22Rv1 (cell line): ENCODE measurements around the gene RWDD3.
A peak's percentile ranks its signal among the peaks of the same experiment; 100 is the strongest.

Source experiments
- H3K27ac ChIP-seq: fragments of 450-650 bp; 2 replicates; pipeline ENCODE4 v1.5.1; 2017
- ZFX ChIP-seq: fragments of 450-650 bp; IDR thresholded peaks from 2 replicates; pipeline ENCODE4 v1.6.1; 2017; ENCODE audit warnings: antibody characterized with exemption, borderline replicate concordance
- TF ChIP-seq, protein P1 (sequence below): fragments of 450-650 bp; IDR thresholded peaks from 2 replicates; pipeline ENCODE4 v1.5.1; 2017; ENCODE audit warnings: mild to moderate bottlenecking

The RWDD3 gene, protein sequence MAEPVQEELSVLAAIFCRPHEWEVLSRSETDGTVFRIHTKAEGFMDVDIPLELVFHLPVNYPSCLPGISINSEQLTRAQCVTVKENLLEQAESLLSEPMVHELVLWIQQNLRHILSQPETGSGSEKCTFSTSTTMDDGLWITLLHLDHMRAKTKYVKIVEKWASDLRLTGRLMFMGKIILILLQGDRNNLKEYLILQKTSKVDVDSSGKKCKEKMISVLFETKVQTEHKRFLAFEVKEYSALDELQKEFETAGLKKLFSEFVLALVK

DNA sequence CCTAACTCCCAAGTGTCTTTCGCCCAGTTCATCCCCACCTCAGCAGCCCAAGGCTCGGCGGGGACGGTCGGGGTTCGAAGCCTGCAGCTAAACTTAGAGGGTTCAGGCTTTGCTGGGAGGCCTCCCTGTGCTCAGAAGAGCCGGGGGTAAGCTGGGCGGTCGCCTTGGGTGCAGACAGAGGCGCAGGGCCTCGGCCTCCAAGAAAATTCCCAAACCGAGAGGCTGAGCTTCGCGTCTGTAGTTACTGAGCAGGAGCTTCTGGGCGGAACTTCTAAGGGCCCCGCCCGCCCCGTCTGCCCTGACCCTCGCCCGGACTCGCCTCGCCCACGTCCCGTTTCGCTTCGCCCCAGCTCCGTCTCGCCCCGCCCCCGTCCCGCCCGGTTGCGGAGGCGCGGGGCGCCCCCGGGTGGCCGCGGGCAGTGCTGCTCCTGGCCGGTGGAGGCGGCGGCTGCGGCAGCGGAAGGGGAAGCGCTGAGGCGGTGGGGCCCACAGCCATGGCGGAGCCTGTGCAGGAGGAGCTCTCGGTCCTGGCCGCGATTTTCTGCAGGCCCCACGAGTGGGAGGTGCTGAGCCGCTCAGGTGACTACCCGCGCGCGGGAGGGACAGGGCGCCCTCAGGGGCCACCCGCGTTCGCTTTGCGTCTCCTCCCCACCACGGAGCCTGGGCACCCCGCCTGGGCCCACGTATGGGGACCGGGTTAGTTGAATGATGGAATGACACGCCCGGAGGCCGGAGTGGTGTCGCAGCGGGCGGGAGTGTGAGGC, at the start of gene RWDD3:
Gene RWDD3, plus strand, starts transcription at position 474 of the 764 bp plus-strand sequence. Its CDS starts 21 bp downstream, at position 495.
- TF ChIP-seq ZFX = no peak
- TF ChIP-seq, protein P1, sequence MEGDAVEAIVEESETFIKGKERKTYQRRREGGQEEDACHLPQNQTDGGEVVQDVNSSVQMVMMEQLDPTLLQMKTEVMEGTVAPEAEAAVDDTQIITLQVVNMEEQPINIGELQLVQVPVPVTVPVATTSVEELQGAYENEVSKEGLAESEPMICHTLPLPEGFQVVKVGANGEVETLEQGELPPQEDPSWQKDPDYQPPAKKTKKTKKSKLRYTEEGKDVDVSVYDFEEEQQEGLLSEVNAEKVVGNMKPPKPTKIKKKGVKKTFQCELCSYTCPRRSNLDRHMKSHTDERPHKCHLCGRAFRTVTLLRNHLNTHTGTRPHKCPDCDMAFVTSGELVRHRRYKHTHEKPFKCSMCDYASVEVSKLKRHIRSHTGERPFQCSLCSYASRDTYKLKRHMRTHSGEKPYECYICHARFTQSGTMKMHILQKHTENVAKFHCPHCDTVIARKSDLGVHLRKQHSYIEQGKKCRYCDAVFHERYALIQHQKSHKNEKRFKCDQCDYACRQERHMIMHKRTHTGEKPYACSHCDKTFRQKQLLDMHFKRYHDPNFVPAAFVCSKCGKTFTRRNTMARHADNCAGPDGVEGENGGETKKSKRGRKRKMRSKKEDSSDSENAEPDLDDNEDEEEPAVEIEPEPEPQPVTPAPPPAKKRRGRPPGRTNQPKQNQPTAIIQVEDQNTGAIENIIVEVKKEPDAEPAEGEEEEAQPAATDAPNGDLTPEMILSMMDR = peak; percentile 98
- peak within 1 kb of the TSS; percentile 52 for H3K27ac ChIP-seq

DNA sequence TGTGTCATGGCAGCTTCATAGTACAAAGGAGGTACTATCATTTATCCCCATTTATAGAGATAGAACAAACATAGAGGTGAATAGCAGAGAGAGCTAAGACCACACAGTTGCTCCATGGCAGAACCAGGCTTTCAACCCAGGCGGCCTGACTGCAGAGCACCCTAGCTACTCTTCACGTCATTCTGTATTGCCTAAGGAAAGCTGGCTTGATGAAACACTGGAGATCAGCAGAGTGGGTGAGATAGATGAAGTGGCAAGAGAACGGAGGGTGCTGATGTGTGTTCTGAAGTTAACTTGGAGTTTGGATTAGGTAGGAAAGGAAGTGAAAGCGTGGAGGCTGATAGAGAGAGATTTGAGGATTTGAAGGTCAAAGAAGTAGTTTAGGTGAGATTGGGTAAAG, 47.9 kb upstream of the RWDD3 start:
- no peak overlapping the region for H3K27ac ChIP-seq
- TF ChIP-seq, protein P1 = no peak
- no peak for TF ChIP-seq ZFX

DNA sequence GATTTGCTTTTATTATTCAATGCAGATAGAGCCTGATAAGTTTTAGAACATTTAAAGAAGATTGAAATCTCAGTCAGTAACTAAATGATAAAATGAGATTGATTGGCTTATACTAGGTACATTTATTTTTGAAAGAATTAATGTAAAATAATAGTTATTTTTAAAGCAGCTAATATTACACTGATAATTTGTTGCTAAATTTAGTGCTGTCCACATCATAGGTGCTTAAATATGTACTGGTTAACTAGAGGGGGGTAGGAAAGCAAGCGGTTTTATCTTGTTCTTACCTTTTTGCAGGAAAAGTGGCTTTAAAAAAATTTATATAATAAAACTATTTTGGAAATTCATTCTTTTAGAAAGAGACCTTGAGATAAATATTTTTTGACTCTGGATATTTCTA, 40.4 kb upstream of the RWDD3 start:
- TF ChIP-seq, protein P1 = no peak
- TF ChIP-seq ZFX = no peak
- no peak overlapping the region for H3K27ac ChIP-seq

DNA sequence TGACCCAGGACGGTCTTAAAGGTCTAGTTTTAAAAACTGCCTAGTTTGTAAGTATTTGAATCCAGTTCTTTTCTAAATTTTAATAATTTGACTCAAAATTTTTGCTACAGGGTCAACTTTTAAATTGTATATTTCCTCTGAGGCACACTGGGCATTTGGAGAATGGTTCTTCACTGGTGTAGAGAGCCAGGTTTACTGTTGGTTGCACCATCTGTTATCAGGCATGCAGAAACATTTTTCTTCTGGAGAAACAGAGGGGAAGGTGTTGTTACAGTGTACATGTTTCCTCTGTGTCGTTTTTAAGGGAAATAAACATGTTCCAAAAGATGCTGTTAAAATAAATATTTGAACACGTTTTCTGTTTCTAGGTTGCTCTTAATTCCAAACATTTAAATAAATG, 39.0 kb upstream of the RWDD3 start:
- TF ChIP-seq ZFX = no peak
- TF ChIP-seq, protein P1 = no peak
- H3K27ac ChIP-seq = no peak overlapping the region

DNA sequence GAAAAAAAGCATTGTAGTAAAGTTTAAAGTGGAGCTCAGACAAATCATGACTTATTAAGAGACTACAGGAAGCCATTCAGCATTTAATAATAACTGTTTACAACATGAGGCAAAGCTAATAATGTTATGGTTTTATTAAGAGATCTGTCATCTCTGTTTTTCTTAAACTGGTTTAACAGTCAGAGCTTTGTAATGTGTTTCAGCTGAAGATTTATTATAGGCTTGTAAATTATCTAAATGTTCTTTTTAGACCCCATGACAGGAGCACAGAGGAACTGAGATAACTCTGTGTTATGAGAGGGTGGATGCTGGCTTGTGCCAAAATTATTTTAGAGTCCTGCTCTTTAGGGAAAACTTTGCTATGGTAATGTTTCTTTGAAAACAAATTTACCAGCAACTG, 38.0 kb upstream of the RWDD3 start:
- TF ChIP-seq, protein P1 = no peak
- TF ChIP-seq ZFX = no peak
- no peak overlapping the region for H3K27ac ChIP-seq

DNA sequence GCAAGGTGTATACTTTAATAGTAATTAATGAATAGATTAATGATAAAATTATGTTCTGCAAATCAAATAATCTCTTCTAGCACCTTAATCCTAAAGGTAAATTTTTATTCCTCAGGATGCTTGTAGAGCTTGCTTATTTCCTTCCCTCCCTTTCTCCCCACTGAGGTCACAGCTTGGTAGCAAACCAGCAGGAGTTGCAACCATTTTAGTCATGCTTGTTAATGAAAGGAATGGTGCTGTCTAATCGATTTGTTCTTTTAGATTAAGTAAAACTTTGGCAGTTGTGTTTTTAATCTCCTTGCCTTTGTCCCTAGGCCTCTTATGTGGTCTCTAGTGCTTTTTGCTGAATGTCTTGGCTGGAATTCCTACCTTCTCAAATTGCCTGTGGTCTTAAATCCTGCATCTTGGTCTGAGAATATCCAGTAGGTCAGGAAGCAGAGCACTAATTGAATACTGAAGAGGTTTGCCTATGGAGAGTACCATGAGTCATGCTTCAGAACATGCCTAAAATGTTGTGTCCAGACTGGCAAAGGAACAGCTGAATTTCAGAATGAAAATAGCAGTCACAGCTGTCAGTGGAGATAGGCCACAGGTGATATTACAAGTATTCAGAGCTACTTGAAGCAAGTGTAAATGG, 36.3 kb upstream of the RWDD3 start:
- no peak overlapping the region for H3K27ac ChIP-seq
- TF ChIP-seq, protein P1 = no peak
- no peak for TF ChIP-seq ZFX

DNA sequence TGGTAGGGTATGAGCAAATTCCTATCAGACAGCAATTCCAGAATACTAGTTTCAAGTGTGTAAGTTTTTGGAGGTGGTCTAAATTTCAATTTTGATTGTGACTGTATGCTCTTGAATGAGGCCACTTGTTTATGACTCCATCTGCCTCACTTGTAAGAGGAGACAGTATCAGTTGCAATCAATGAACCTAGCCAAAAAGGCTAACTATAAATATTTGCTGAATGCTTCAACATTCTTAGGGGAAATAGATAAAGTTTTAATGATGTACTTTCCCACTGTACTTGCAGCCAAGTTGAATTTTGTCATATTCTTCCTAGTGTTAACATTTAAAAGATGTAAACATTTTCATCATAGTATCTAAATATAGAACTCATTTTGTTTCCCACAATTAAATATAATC, 32.1 kb upstream of the RWDD3 start:
- no peak for TF ChIP-seq ZFX
- TF ChIP-seq, protein P1 = no peak
- no peak overlapping the region for H3K27ac ChIP-seq
